ENCODE results near the gene HEPACAM2.

HEPACAM2 gene

GRCh38 chr7:93226310-93226709 lies at the start of gene HEPACAM2:
Gene HEPACAM2, minus strand, starts transcription at chr7:93226469.
- no peak for DNase-seq (ENCODE audit: low read depth in 2 of 2)

GRCh38 chr7:93265220-93265619 lies 39.0 kb upstream of the HEPACAM2 start:
- DNase-seq (ENCODE audit: low read depth in 2 of 2) = no peak

GRCh38 chr7:93262535-93262934 lies 36.3 kb upstream of the HEPACAM2 start:
- DNase-seq (ENCODE audit: low read depth in 2 of 2) = no peak

GRCh38 chr7:93258661-93259060 lies 32.4 kb upstream of the HEPACAM2 start:
- DNase-seq (ENCODE audit: low read depth in 2 of 2) = no peak

GRCh38 chr7:93249491-93250148 lies 23.4 kb upstream of the HEPACAM2 start:
- DNase-seq (ENCODE audit: low read depth in 2 of 2) = no peak

- DNase-seq (ENCODE audit: low read depth in 2 of 2) = no peak
These were observed 19.5 kb upstream of the HEPACAM2 start for GRCh38 chr7:93245525-93246432.

- DNase-seq (ENCODE audit: low read depth in 2 of 2) = no peak
These were observed 15.8 kb upstream of the HEPACAM2 start for GRCh38 chr7:93242106-93242505.

- no peak for DNase-seq (ENCODE audit: low read depth in 2 of 2)
These were observed 13.6 kb upstream of the HEPACAM2 start for GRCh38 chr7:93239824-93240223.

GRCh38 chr7:93238748-93239147 lies 12.5 kb upstream of the HEPACAM2 start:
- no peak for DNase-seq (ENCODE audit: low read depth in 2 of 2)

GRCh38 chr7:93238131-93238530 lies 11.9 kb upstream of the HEPACAM2 start:
- no peak for DNase-seq (ENCODE audit: low read depth in 2 of 2)

GRCh38 chr7:93235541-93235940 lies 9.3 kb upstream of the HEPACAM2 start:
- DNase-seq (ENCODE audit: low read depth in 2 of 2) = no peak

GRCh38 chr7:93232673-93233018 lies 6.4 kb upstream of the HEPACAM2 start:
- no peak for DNase-seq (ENCODE audit: low read depth in 2 of 2)

GRCh38 chr7:93231799-93232672 lies 5.8 kb upstream of the HEPACAM2 start, which contains the start of gene VPS50:
Gene VPS50, plus strand, starts transcription at chr7:93232366. Its CDS starts 102 bp downstream, at chr7:93232468.
- DNase-seq (ENCODE audit: low read depth in 2 of 2) = peak; percentile 76 to 81

- DNase-seq (ENCODE audit: low read depth in 2 of 2) = no peak
These were observed 5.0 kb upstream of the HEPACAM2 start for GRCh38 chr7:93231259-93231658.

- DNase-seq (ENCODE audit: low read depth in 2 of 2) = peak in 1 of 2 donors; percentile 17
These were observed 2.0 kb upstream of the HEPACAM2 start for GRCh38 chr7:93228302-93228701.

GRCh38 chr7:93219868-93220267 lies 6.4 kb downstream of the HEPACAM2 start:
- DNase-seq (ENCODE audit: low read depth in 2 of 2) = no peak

- no peak for DNase-seq (ENCODE audit: low read depth in 2 of 2)
These were observed 7.1 kb downstream of the HEPACAM2 start for GRCh38 chr7:93218997-93219827.

GRCh38 chr7:93212881-93213280 lies 13.4 kb downstream of the HEPACAM2 start:
- no peak for DNase-seq (ENCODE audit: low read depth in 2 of 2)

- DNase-seq (ENCODE audit: low read depth in 2 of 2) = no peak
These were observed 14.9 kb downstream of the HEPACAM2 start for GRCh38 chr7:93211228-93211818.

- no peak for DNase-seq (ENCODE audit: low read depth in 2 of 2)
These were observed 21.2 kb downstream of the HEPACAM2 start for GRCh38 chr7:93205046-93205445.

GRCh38 chr7:93203496-93203895 lies 22.8 kb downstream of the HEPACAM2 start:
- DNase-seq (ENCODE audit: low read depth in 2 of 2) = no peak
